HG03571 (cell line): ENCODE results near the gene USP16.

Experiments used
- ATAC-seq: cut with Tn5 transposase; IDR thresholded peaks from one replicate; pipeline ENCODE4 v1.9.1; 2021; ENCODE audit not compliant: unreplicated experiment

USP16 gene

GRCh38 chr21:29082046-29082815, 57.8 kb downstream of the USP16 start:
- ATAC-seq = no peak

- ATAC-seq = no peak
Measured at GRCh38 chr21:29083306-29083705, 58.8 kb downstream of the USP16 start.

GRCh38 chr21:29084372-29084771, 59.9 kb downstream of the USP16 start:
- ATAC-seq = no peak

DNA sequence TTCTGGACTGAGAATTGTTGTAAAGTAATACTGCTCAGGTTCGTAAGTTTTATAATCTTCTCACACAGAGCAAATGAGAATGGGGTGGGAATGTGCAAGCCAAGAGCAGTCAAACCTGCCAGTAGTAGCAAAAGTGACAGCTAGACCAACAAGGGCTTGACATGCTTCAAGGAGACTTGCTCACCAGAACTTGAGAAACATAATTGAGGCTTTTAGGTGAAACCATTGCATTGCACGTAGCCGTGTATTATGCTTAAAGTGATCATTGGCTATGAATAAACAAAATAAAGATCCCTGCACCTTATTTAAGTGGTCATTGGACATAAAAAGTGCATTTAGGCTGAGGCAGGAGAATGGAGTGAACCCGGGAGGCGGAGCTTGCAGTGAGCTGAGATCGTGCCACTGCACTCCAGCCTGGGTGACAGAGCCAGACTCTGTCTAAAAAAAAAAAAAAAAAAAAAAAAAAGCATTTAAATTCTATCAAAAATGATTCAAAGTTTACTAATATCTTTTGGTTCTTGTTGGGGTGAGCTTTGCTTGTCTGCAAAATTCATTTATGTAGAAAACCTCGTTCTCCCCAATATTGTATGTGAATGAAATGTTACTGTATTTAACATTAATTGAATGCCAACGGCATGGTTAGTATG, 60.8 kb downstream of the USP16 start:
- no peak for ATAC-seq

- ATAC-seq = no peak
Measured at GRCh38 chr21:29091033-29091432, 66.6 kb downstream of the USP16 start.

GRCh38 chr21:29092102-29092959, 67.9 kb downstream of the USP16 start:
- ATAC-seq = no peak

DNA sequence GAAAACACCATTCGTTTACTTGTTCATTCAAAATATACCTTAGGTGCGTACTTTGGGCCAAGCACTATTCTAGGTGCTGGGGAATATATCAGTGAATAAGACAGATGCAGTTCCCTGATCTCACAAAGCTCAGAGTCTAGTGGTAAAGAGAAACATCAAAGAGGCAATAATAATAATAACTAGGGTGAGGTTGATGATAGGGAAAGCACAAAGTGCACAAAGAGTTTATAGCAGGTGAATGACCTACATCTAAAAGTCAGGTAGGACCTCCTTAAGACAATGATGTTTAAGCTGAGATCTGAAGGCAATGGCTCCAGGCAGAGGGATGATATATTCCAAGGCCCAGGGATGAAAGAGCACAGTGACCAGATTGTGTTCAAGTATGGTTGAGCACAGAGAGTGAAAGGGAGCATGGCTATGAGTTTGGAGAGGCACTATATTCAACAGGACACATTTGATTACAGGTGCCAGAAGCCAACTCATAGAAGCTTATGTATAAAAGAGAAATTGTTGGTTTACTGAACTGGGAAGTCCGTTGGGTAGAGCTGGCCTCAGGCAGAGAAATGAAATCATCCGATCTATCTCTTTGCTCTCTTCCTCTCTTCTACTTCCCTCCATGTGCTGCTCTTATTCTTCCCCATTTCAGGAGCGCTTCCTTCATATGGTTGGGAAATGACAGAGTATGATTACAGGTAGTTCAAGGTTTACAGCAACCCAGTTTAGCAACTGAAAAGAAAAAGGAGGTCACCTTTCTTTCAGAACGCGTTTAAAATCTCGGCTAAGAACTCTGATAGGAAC, 71.9 kb downstream of the USP16 start:
- ATAC-seq = no peak

DNA sequence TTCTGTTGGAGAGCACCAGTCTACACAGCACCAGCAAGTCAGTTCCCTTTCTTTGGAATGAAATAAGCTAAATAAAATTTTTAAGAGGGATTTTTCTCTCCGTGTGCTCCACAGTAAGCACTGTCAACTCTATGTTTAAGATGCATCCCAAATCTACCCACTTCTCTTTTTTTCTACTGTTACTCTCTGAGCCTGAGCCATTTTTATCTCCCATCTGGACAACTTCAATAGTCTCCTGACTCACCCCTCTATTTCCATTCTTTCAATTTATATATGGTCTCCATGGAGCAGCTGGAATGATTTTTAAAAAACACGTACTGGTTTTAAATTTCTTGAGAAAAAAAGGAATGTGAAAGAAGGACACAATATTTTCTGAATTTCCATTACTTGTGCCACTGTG, 73.7 kb downstream of the USP16 start:
- no peak for ATAC-seq

- ATAC-seq = no peak
Measured at GRCh38 chr21:29102791-29103257, 78.4 kb downstream of the USP16 start.
